ENCODE data around the gene MACROD2.

The MACROD2 gene

GRCh38 chr20:14764511-14765369 is 769.4 kb downstream of the MACROD2 start:
- ATAC-seq, result no peak
- no peak for DNase-seq

- ATAC-seq (no peak), DNase-seq (no peak)
Measured at GRCh38 chr20:14765370-14765701, 770.0 kb downstream of the MACROD2 start.

- ATAC-seq, result no peak
- no peak for DNase-seq
Measured at GRCh38 chr20:14773486-14773885, 778.2 kb downstream of the MACROD2 start.

DNA sequence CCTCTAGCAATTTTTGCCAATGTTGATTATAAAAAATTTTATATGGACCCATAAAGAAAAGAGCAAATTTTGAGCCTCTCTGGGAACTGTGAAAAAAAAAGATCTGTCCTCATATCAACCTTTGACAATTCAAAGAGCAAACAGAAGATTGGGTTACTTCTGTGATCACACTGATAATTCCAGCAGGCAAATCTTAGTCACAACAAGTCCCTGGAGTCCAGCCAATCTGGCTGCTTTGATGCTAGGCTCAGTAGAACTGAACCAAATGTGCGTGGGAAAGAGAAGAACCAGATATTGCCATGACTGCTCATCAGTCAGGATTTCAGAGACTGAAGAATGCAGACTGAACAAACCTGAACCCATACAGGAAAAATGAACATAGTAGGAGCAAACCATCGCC is 780.5 kb downstream of the MACROD2 start:
- DNase-seq, result no peak

GRCh38 chr20:14777591-14777990 is 782.3 kb downstream of the MACROD2 start:
- DNase-seq (no peak), ATAC-seq (no peak)

More for the DNA sequence above, 780.5 kb downstream of the MACROD2 start:
- no peak for ATAC-seq

GRCh38 chr20:14778096-14778495 is 782.8 kb downstream of the MACROD2 start:
- ATAC-seq (no peak), DNase-seq (no peak)

DNA sequence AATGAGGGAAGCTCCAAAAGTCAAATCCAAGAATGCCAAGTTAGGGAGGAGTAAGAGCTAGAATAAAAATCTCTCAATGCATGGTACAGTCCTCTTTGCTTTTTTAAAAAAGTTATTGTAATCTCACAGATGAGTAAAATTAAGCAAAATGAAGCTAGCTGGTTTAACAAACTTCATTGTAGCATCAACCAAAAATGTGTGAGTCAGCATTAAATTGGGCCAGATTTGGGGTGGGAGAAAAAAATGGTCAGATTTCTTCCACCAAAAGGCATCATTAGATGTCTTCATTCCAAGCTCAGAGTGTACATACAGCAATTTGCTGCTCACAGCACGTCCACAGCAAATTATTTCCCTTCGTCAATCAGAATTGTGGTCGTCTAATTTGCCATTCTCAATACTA is 783.6 kb downstream of the MACROD2 start:
- no peak for ATAC-seq

DNA sequence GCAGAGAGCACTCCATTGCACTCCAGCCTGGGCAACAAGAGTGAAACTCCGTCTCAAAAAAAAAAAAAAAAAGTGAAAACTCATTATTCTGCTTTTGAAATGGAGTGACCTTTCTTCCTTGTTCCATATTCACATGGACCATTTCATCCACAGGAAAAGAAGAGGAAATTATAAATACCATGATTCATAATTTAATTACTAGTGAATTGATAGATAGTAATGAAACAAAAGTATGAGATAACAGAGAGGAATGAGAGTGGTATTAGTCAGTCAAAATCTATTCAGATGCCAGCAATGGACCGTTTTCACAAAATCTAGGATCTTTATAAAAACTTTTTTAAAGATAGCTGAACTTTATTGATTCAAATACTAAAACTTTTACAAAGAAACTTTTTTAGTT is 785.2 kb downstream of the MACROD2 start:
- ATAC-seq (no peak), DNase-seq (no peak)

More for the DNA sequence above, 783.6 kb downstream of the MACROD2 start:
- DNase-seq, result no peak

- ATAC-seq (no peak), DNase-seq (no peak)
Measured at GRCh38 chr20:14782731-14783130, 787.4 kb downstream of the MACROD2 start.

- no peak for ATAC-seq
- no peak for DNase-seq
Measured at GRCh38 chr20:14783766-14784165, 788.5 kb downstream of the MACROD2 start.

- DNase-seq (no peak), ATAC-seq (no peak)
Measured at GRCh38 chr20:14785065-14785743, 789.9 kb downstream of the MACROD2 start.

DNA sequence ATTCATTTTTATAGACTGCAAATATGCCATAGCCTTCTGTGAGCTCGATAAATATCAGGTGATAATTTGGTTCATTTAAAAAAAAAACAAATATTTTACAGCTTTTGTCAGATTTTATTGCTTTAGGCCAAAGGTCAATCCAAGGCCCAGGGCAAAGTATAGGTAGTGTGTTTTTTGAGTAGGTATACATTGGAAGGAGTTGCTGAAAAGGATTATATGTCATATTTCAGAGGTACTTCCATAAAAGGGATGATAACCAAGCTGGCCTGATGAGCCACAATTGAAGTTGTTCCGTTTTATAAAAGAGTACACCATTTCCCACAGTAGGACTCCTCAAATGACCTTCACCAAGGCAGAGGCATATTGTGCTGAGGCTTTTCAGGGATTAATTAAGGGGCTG is 794.9 kb downstream of the MACROD2 start:
- ATAC-seq, result no peak
- DNase-seq, result no peak

GRCh38 chr20:14790771-14791620 is 795.7 kb downstream of the MACROD2 start:
- DNase-seq (no peak), ATAC-seq (no peak)

DNA sequence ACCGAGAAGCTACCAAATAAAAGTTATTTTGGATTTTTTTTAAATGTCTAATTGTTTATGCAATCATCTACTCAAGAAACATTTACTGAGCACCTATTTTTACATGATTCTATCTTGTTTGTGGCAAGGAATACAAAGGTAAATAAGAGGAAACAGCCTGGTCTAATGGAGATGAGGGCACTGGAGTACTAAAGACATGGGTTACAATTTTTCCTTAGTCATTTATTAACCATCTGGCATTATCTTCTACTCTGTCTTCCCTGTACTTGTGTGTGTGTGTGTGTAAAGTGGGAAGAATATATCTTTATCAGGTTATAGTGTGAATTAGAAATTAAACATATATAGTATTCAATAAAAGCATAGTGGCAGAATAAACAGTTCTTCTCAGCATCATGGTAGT is 797.6 kb downstream of the MACROD2 start:
- no peak for ATAC-seq
- no peak for DNase-seq

- no peak for ATAC-seq
- no peak for DNase-seq
Measured at GRCh38 chr20:14799545-14800216, 804.4 kb downstream of the MACROD2 start.

GRCh38 chr20:14800707-14801425 is 805.5 kb downstream of the MACROD2 start:
- DNase-seq (no peak), ATAC-seq (no peak)

DNA sequence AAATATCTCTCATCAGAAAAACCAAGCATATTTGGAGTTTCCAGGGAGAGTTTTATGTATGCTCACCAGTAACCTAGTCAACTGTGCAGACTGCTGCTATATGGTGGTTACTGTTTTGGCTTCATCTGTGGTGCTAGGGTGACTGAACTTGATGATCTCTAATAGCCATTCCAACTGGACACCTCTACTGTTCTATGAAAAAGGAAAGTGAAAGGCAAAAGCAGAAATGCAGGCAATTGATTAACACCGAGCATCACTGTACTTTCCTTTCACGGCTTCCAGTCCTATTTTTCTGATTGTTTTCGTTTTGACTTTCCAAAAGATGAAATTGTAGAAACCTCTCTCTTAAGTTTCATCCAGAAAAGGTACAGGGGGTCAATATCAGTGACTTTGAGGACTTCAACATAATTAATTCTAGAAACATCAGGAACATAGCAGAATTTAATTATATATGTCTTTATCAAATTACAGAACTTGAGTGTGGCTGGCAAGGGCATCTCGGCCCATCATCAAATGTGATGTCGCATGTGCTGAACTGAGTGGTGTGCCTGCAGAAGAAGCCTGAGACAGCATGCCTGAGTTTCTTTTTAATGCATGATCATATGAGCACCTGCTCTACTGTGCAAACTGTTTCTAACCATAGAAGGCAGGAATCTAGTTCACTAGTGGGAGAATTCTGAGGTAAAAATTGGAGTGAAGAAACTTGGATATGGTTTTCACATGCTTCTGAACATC is 806.4 kb downstream of the MACROD2 start:
- no peak for DNase-seq
- ATAC-seq, result no peak

DNA sequence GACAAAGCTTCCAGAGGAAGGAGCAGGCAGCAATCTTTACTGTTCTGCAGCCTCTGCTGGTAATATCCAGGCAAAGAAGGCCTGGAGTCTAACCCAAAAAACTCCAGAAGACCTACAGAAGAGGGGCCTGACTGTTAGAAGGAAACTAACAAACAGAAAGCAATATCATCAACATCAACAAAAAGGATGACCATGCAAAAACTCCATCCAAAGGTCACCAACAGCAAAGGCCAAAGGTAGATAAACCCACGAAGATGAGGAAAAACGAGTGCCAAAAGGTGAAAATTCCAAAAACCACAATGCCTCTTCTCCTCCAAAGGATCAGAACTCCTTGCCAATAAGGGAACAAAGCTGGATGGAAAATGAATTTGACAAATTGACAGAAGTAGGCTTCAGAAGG is 811.9 kb downstream of the MACROD2 start:
- DNase-seq (no peak), ATAC-seq (no peak)

DNA sequence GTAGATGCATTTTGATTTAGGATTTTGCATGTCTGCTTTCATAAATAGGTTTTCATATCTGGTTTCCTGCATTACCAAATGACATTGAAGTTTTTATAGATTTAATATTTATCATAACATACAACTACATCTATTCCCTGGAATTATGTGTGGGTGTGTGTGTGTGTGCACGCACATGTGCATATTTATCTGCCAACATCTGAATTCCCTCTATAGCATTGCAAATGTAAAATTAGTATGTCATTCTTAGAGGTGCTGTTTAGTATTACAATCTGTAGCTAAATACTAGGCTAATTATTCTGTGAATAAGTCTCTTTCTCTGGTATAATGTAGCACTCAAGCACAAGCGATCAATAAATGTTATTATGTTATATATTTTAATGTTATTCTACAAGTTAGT is 820.0 kb downstream of the MACROD2 start:
- ATAC-seq (no peak), DNase-seq (no peak)

DNA sequence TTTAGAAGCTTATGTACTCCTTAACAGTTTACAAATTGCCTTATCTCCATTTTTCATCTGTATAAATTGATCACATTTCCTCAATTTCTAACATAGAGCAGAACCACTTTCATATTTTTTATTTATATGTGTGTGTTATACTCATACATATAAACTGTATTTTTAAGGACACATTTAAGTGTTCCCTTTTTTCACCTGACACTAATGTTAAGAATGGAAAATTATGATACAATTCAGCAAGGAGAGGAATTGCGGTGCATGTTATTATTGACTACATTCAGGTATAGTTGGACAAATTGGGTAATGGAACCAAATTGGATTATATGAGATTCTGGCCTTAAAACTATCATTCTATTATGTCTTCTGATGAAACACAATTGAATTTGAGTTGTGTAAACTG is 821.2 kb downstream of the MACROD2 start:
- no peak for DNase-seq
- no peak for ATAC-seq

DNA sequence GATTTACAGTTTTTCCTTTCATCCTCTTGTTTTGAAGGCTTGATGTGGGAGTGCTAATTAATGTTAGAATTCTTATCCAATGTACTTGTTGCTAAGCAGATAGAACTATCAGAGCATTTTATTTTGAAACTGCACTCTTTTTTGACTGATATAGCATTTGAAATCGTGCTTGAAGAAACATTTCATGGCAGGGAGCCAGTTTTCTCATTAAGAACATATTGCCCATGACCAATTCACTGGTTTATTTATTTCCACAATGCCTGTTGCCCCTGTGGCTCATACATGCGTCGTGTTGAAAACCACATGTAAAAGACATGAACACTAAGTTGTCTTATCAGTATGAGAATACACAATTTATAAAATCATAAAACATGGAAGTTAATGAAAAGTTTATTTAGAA is 821.8 kb downstream of the MACROD2 start:
- no peak for ATAC-seq
- DNase-seq, result no peak

Measured in stimulated activated naive CD8-positive, alpha-beta T cell treated with anti-CD3 and anti-CD28 coated beads, Interleukin-15, Interleukin-2, amounts not matched to agents 100 U/mL and 50 U/mL, for 24 hours (primary cell).